H1 (cell line): ENCODE results near the gene OR10C1. TPM values are rescaled to one million over a fixed set of nuclear protein-coding genes. Genes with fewer than 3 reads are reported as not detected.
A peak's percentile ranks its signal among the peaks of the same experiment; 100 is the strongest.

ENCODE experiments used
- CTCF ChIA-PET: fragments of 300-600 bp; sonication (Branson Sonifier 250); formaldehyde crosslinking; loops from one replicate; lab custom pipeline; 2021; ENCODE audit not compliant: partially characterized antibody; lab: Charles Lee
- POLR2A ChIA-PET: fragments of 300-600 bp; sonication (Branson Sonifier 250); formaldehyde crosslinking; loops from one replicate; lab custom pipeline; 2021; ENCODE audit warnings: inconsistent platforms; ENCODE audit not compliant: partially characterized antibody; lab: Charles Lee
- DNase-seq, 2 experiments: peaks; one replicate each; pipeline versions ENCODE4 v3.0.0 to v3.0.0-alpha.2; 2010 to 2022; ENCODE audit warnings: low spot score in 2 of 2, low read depth in 1 of 2, mixed read lengths in 1 of 2
- FAIRE-seq: peaks from 2 replicates; lab custom pipeline; 2011; peaks lifted over from hg19 to GRCh38; lab: Jason Lieb, UNC
- H2AFZ ChIP-seq: 2 replicates; pipeline ENCODE4 v1.8.1; 2012; ENCODE audit warnings: low read length, inconsistent platforms
- H2AK5ac ChIP-seq: 2 replicates; pipeline ENCODE4 v1.6.1; 2013; ENCODE audit warnings: low read depth, low read length
- H2BK120ac ChIP-seq: replicated peaks from 2 replicates; pipeline ENCODE3; 2013; ENCODE audit warnings: low read depth, low read length, inconsistent platforms
- H2BK12ac ChIP-seq: 2 replicates; pipeline ENCODE4 v1.6.1; 2013; ENCODE audit warnings: low read depth, low read length
- H2BK15ac ChIP-seq: 2 replicates; pipeline ENCODE4 v1.6.1; 2013; ENCODE audit warnings: low read length
- H2BK20ac ChIP-seq: 2 replicates; pipeline ENCODE4 v1.6.1; 2013; ENCODE audit warnings: low read length
- H2BK5ac ChIP-seq: 2 replicates; pipeline ENCODE4 v1.6.1; 2013; ENCODE audit warnings: low read depth, low read length
- H3K14ac ChIP-seq: 2 replicates; pipeline ENCODE4 v1.6.1; 2013; ENCODE audit warnings: inconsistent platforms; ENCODE audit not compliant: insufficient read length
- H3K18ac ChIP-seq: 2 replicates; pipeline ENCODE4 v1.6.1; 2013; ENCODE audit warnings: low read length; ENCODE audit errors: extremely low read depth
- H3K23ac ChIP-seq: 2 replicates; pipeline ENCODE4 v1.6.1; 2013; ENCODE audit warnings: inconsistent platforms; ENCODE audit not compliant: insufficient read length
- H3K23me2 ChIP-seq: 2 replicates; pipeline ENCODE4 v1.6.1; 2013; ENCODE audit warnings: low read depth, low read length
- H3K27ac ChIP-seq: 2 replicates; pipeline ENCODE4 v1.6.1; 2011; ENCODE audit warnings: low read depth, low read length, inconsistent platforms
- H3K27me3 ChIP-seq, 4 experiments: replicated peaks in 1 of 4; 1 replicate in 1 of 4; 2 replicates in 3 of 4; pipeline versions ENCODE4 v1.6.1 to v1.8.1; 2011 to 2013; ENCODE audit warnings: low read length in 3 of 4, mild to moderate bottlenecking in 3 of 4, inconsistent platforms in 2 of 4, mixed read lengths in 2 of 4, moderate library complexity in 1 of 4; ENCODE audit not compliant: control insufficient read depth in 3 of 4, insufficient read depth in 3 of 4; ENCODE audit errors: extremely low read depth in 1 of 4
- H3K36me3 ChIP-seq, 4 experiments: 2 replicates each; pipeline versions ENCODE4 v1.6.1 to v1.8.1; 2011 to 2013; ENCODE audit warnings: mild to moderate bottlenecking in 4 of 4, low read length in 3 of 4, moderate library complexity in 2 of 4, control low read depth in 1 of 4, inconsistent platforms in 1 of 4; ENCODE audit not compliant: insufficient read depth in 4 of 4, control insufficient read depth in 2 of 4
- H3K4ac ChIP-seq: replicated peaks from 2 replicates; pipeline ENCODE3; 2013; ENCODE audit warnings: low read length, low read depth, mixed read lengths, inconsistent platforms; ENCODE audit not compliant: insufficient read length
- H3K4me1 ChIP-seq, 4 experiments: replicated peaks in 1 of 4; 1 replicate in 1 of 4; 2 replicates in 3 of 4; pipeline versions ENCODE4 v1.6.1 to v1.8.1; 2011 to 2013; ENCODE audit warnings: low read length in 3 of 4, inconsistent platforms in 2 of 4, mixed read lengths in 1 of 4; ENCODE audit not compliant: insufficient read depth in 4 of 4, control insufficient read depth in 3 of 4
- H3K4me2 ChIP-seq, 2 experiments: 2 replicates each; pipeline versions ENCODE4 v1.6.1 to v1.8.1; 2011 to 2013; ENCODE audit warnings: low read depth in 2 of 2, low read length in 2 of 2, control low read depth in 1 of 2, inconsistent platforms in 1 of 2, mild to moderate bottlenecking in 1 of 2; ENCODE audit not compliant: insufficient read depth in 1 of 2
- H3K4me3 ChIP-seq, 4 experiments: fragments of 200-600, 300-600 bp in 1 of 4; sonication (generic), shearing (Covaris generic), sonication (Bioruptor Twin) in 1 of 4; 2 replicates each; pipeline versions ENCODE4 v1.5.1 to v1.8.1; 2011 to 2016; ENCODE audit warnings: low read length in 4 of 4, low read depth in 3 of 4, control low read depth in 2 of 4, inconsistent platforms in 2 of 4, mild to moderate bottlenecking in 2 of 4, mixed read lengths in 1 of 4, moderate library complexity in 1 of 4; ENCODE audit not compliant: insufficient read depth in 2 of 4; ENCODE audit errors: extremely low read depth in 1 of 4
- H3K56ac ChIP-seq: replicated peaks from 2 replicates; pipeline ENCODE3; 2013; ENCODE audit warnings: low read depth, mild to moderate bottlenecking, mixed read lengths, low read length, inconsistent platforms; ENCODE audit not compliant: insufficient read length
- H3K79me1 ChIP-seq: 2 replicates; pipeline ENCODE4 v1.6.1; 2013; ENCODE audit warnings: low read depth, low read length, control low read depth
- H3K79me2 ChIP-seq, 2 experiments: 2 replicates each; pipeline versions ENCODE4 v1.6.1 to v1.8.1; 2012 to 2013; ENCODE audit warnings: low read length in 2 of 2, mild to moderate bottlenecking in 2 of 2, inconsistent platforms in 1 of 2; ENCODE audit not compliant: insufficient read depth in 2 of 2, control insufficient read depth in 1 of 2
- H3K9ac ChIP-seq, 4 experiments: replicated peaks in 1 of 4; 1 replicate in 1 of 4; 2 replicates in 3 of 4; pipeline versions ENCODE4 v1.6.1 to v1.8.1; 2011 to 2013; ENCODE audit warnings: low read depth in 3 of 4, low read length in 3 of 4, control low read depth in 2 of 4, mild to moderate bottlenecking in 2 of 4, moderate library complexity in 2 of 4, inconsistent platforms in 1 of 4; ENCODE audit errors: extremely low read depth in 1 of 4
- H3K9me3 ChIP-seq, 2 experiments: 2 replicates each; pipeline versions ENCODE4 v1.6.1 to v1.8.1; 2012 to 2013; ENCODE audit warnings: mild to moderate bottlenecking in 2 of 2, moderate library complexity in 2 of 2, control low read depth in 1 of 2, inconsistent platforms in 1 of 2, low read depth in 1 of 2, low read length in 1 of 2, mixed read lengths in 1 of 2; ENCODE audit not compliant: insufficient read depth in 2 of 2
- H4K20me1 ChIP-seq, 2 experiments: replicated peaks in 1 of 2; 2 replicates each; pipeline versions ENCODE3 to v1.8.1; 2011 to 2013; ENCODE audit warnings: inconsistent platforms in 2 of 2, low read length in 2 of 2, mild to moderate bottlenecking in 1 of 2; ENCODE audit not compliant: insufficient read depth in 2 of 2, control insufficient read depth in 1 of 2
- H4K5ac ChIP-seq: 2 replicates; pipeline ENCODE4 v1.6.1; 2013; ENCODE audit warnings: low read length, low read depth, mixed read lengths, inconsistent platforms; ENCODE audit not compliant: insufficient read length
- H4K8ac ChIP-seq: 2 replicates; pipeline ENCODE4 v1.8.0; 2013; ENCODE audit warnings: mild to moderate bottlenecking, moderate library complexity, low read length, inconsistent platforms; ENCODE audit not compliant: insufficient read depth; ENCODE audit errors: extremely low read depth
- H4K91ac ChIP-seq: replicated peaks from 2 replicates; pipeline ENCODE3; 2013; ENCODE audit warnings: low read length, mixed read lengths, inconsistent platforms; ENCODE audit not compliant: insufficient read length
- POU5F1 ChIP-seq: IDR thresholded peaks from 2 replicates; pipeline ENCODE4 v1.6.1; 2011; ENCODE audit warnings: low read depth, mild to moderate bottlenecking, low read length, moderate library complexity
- SP4 ChIP-seq: IDR thresholded peaks from 2 replicates; pipeline ENCODE4 v1.6.1; 2012; ENCODE audit warnings: low read length, inconsistent platforms
- TEAD4 ChIP-seq: IDR thresholded peaks from 2 replicates; pipeline ENCODE4 v1.6.1; 2012; ENCODE audit warnings: low read depth, low read length, inconsistent platforms, mixed read lengths
- WGBS, 2 experiments: shearing (Covaris generic) in 1 of 2; methylation state at CpG; one replicate each; pipeline versions ENCODE4 v1.1.6 to v1.1.7; 2013 to 2015; ENCODE audit warnings: low lambda C conversion rate in 2 of 2, mixed read lengths in 2 of 2, inconsistent platforms in 1 of 2, low coverage in 1 of 2, missing lambda C conversion rate in 1 of 2; ENCODE audit not compliant: insufficient replicate concordance in 2 of 2, insufficient coverage in 1 of 2, insufficient read length in 1 of 2; ENCODE audit errors: extremely low coverage in 1 of 2, missing lambda C conversion rate in 1 of 2; 5-methylcytosine and 5-hydroxymethylcytosine counted together
- polyA plus RNA-seq, 7 experiments: library from polyadenylated mRNA; depleted of rRNA in 3 of 7; stranded (reverse) in 5 of 7; unstranded in 2 of 7; fragments of >200 nt in 5 of 7; fragments of 200-250 nt in 2 of 7; gene quantifications; 1 replicate in 5 of 7; 2 replicates in 1 of 7; 4 replicates in 1 of 7; pipeline versions ENCODE4 v1.2.1 to v1.2.3, GENCODE V29; 2011 to 2013; ENCODE audit warnings: missing spikeins in 2 of 7, mixed read lengths in 2 of 7
- total RNA-seq: library from RNA; stranded (reverse); fragmentation: NEBNext Ultra II Directional; extraction: Animal tissue kit (Norgen Biotek cat#: 25700); gene quantifications from 2 replicates; pipeline ENCODE4 v1.2.1, GENCODE V29; 2021
- TF ChIP-seq, protein P1 (sequence below): IDR thresholded peaks from 2 replicates; pipeline ENCODE4 v1.6.1; 2011; ENCODE audit warnings: low read length, improper control_type of control experiment

OR10C1 gene
- total and polyA plus RNA-seq, 2 of the 8 experiments (the other 6 are each of a cell fraction or from before 2014, with no cell fraction given), result not detected

DNA sequence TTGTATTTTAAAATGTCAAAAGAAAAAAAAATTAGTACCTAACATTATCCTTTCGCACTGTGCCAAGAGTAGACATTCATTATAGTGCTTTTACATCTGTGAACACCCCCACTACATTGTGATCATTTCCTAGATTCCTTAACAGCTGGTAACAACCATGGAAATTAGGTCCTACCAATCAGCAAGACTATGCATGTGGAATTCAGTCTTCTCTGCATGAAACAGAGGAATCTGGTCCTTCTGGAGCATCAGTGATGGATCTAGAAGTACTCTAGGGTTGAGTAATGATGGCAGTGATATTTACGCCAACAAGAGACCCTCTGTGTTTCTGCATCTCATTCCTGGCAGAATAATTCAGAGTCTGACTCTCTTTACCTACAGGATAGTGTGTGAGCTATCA lies 14.9 kb upstream of the OR10C1 start:
- POLR2A ChIA-PET, result interaction anchor here (1.2 to 1.6 kb wide), 2 partner anchors 19 to 23 kb away, joined by 3 read pairs; no protein-coding TSS in a partner anchor
- no peak overlapping the region for H3K27ac ChIP-seq
- CTCF ChIA-PET, result interaction anchor here (1.5 to 2.5 kb wide), 2 partner anchors 44 to 165 kb away, joined by 3 to 13 read pairs; no protein-coding TSS in a partner anchor
- H4K8ac ChIP-seq, result no peak overlapping the region
- H4K5ac ChIP-seq, result no peak overlapping the region
- H3K23ac ChIP-seq, result no peak overlapping the region
- H2AK5ac ChIP-seq, result no peak overlapping the region
- WGBS, 2 experiments, result 93% methylated on average over 2 of the region's 2 CpGs; no CpG with 5 or more reads in 1 of the 2 experiments
- no peak overlapping the region for H2BK20ac ChIP-seq
- H2BK15ac ChIP-seq, result no peak overlapping the region
- H3K4me2 ChIP-seq, result 0 out of 4 replicates have a peak overlapping the region, but pooled peaks of 1 of the 2 experiments have one; percentile 8
- no peak overlapping the region for H2BK120ac ChIP-seq
- H3K9ac ChIP-seq, result no peak overlapping the region
- no peaks in the 10 kb centered on the region for H3K79me2 ChIP-seq
- H4K20me1 ChIP-seq, result no peaks in the 10 kb centered on the region
- H3K18ac ChIP-seq, result no peak overlapping the region
- no peaks in the 10 kb centered on the region for H3K79me1 ChIP-seq
- H3K14ac ChIP-seq, result no peak overlapping the region
- no peak overlapping the region for H4K91ac ChIP-seq
- no peak overlapping the region for H2AFZ ChIP-seq
- H2BK5ac ChIP-seq, result no peak overlapping the region
- H3K36me3 ChIP-seq, result no peaks in the 10 kb centered on the region
- FAIRE-seq, result no peak
- no peaks in the 10 kb centered on the region for H3K27me3 ChIP-seq
- no peak overlapping the region for H3K56ac ChIP-seq
- no peak overlapping the region for H2BK12ac ChIP-seq
- TF ChIP-seq SP4 (no peak), POU5F1 (no peak), TEAD4 (peak; percentile 54; the same call in 1 of the 2 replicates)
- TF ChIP-seq, protein P1, sequence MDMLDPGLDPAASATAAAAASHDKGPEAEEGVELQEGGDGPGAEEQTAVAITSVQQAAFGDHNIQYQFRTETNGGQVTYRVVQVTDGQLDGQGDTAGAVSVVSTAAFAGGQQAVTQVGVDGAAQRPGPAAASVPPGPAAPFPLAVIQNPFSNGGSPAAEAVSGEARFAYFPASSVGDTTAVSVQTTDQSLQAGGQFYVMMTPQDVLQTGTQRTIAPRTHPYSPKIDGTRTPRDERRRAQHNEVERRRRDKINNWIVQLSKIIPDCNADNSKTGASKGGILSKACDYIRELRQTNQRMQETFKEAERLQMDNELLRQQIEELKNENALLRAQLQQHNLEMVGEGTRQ, result no peak
- no peaks in the 10 kb centered on the region for H3K23me2 ChIP-seq
- no peak overlapping the region for H3K4ac ChIP-seq
- no peak overlapping the region for H3K4me3 ChIP-seq
- no peak for DNase-seq
- H3K9me3 ChIP-seq, result 0 out of 4 replicates have a peak, but pooled peaks cover 0 to 3% of the 10 kb centered on the region in 2 experiments
- H3K4me1 ChIP-seq, result no peaks in the 10 kb centered on the region
